Measurements from ENCODE around the gene GALK1. TPM values are rescaled to one million over a fixed set of nuclear protein-coding genes. Genes with fewer than 3 reads are reported as not detected.

Gene GALK1
- total and polyA plus RNA-seq, 9 of the 15 experiments (the other 6 are each of a cell fraction or from before 2014, with no cell fraction given), result 0.45 to 51.6 (median 17.4) TPM

DNA sequence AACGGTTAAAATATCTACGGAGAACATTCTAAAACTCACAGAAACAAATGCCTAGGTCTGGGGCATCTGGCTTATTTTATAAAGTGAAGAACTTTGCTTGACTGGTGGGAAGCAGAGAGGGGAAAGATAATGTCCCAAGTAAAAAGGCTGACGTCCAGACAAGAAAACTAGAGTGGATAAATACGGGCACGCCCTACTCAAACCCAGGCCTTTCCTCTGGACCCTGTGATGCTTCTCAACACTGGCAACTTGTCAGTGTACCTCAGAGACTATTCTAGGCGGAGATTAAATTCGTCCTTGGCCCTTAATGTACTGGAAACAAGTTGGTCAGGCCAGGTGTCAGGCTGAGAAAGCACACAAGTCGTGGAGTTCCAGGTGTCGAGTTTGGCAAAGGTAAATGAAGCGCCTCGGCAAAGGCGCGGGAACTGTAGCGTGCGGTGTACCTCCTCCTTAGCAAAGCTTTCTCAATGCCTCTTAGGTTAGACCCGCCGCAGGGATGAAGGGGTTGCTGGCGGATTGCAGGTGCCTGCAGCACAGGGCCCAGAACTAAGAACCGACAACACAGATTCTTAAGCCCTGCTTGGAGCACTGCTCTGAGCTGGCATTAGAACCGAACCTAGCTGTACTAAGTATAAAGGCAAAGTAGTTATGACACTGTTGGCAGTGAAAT, 18.9 kb upstream of the GALK1 start (continued):
- TF ChIP-seq, protein P1, sequence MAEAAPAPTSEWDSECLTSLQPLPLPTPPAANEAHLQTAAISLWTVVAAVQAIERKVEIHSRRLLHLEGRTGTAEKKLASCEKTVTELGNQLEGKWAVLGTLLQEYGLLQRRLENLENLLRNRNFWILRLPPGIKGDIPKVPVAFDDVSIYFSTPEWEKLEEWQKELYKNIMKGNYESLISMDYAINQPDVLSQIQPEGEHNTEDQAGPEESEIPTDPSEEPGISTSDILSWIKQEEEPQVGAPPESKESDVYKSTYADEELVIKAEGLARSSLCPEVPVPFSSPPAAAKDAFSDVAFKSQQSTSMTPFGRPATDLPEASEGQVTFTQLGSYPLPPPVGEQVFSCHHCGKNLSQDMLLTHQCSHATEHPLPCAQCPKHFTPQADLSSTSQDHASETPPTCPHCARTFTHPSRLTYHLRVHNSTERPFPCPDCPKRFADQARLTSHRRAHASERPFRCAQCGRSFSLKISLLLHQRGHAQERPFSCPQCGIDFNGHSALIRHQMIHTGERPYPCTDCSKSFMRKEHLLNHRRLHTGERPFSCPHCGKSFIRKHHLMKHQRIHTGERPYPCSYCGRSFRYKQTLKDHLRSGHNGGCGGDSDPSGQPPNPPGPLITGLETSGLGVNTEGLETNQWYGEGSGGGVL (CRISPR knock-in tag; IDR thresholded peaks at IDR 0.05), result no peak
- TF ChIP-seq ZNF75A (CRISPR knock-in tag; IDR thresholded peaks at IDR 0.05) (0 out of 2 replicates have a peak, but pooled peaks have one; percentile 7), ZNF57 (CRISPR knock-in tag; IDR thresholded peaks at IDR 0.05) (0 out of 2 replicates have a peak, but pooled peaks have one; percentile 59), ZSCAN32 (CRISPR knock-in tag; IDR thresholded peaks at IDR 0.05) (peak; percentile 31; the same call in 1 of the 2 replicates), ZNF584 (CRISPR knock-in tag; IDR thresholded peaks at IDR 0.05; ENCODE audit: low read depth) (peak; percentile 72), KLF10 (CRISPR knock-in tag; IDR thresholded peaks at IDR 0.05) (no peak), ERF (CRISPR knock-in tag; IDR thresholded peaks at IDR 0.05) (0 out of 2 replicates have a peak, but pooled peaks have one; percentile 2), PCBP1 (IDR thresholded peaks at IDR 0.05; ENCODE audit: low read depth, low read length, poor library complexity, severe bottlenecking) (no peak), XRCC5 (IDR thresholded peaks at IDR 0.05; ENCODE audit: low read depth, low read length) (no peak; the same call in 1 of the 2 replicates), PHB (CRISPR knock-in tag; IDR thresholded peaks at IDR 0.05) (0 out of 2 replicates have a peak, but pooled peaks have one; percentile 15), HDAC8 (tag; IDR thresholded peaks at IDR 0.05) (no peak; the same call in none of the 2 replicates), POU5F1 (IDR thresholded peaks at IDR 0.05; ENCODE audit: borderline replicate concordance, low read depth, low read length, partially characterized antibody) (no peak), ZNF143 (CRISPR knock-in tag; IDR thresholded peaks at IDR 0.05) (no peak), SP1 (CRISPR knock-in tag; IDR thresholded peaks at IDR 0.05) (no peak), DMBX1 (CRISPR knock-in tag; IDR thresholded peaks at IDR 0.05; ENCODE audit: borderline replicate concordance) (peak; percentile 32; the same call in 1 of the 2 replicates), CREBBP (IDR thresholded peaks at IDR 0.05; ENCODE audit: low read depth, low read length) (no peak), ZNF707 (CRISPR knock-in tag; conservative IDR thresholded peaks at IDR 0.05) (0 out of 2 replicates have a peak, but pooled peaks have one; percentile 15), RAD51 (IDR thresholded peaks at IDR 0.05; ENCODE audit: borderline replicate concordance, low read depth) (no peak; the same call in 1 of the 2 replicates)
- TF ChIP-seq, protein P2, sequence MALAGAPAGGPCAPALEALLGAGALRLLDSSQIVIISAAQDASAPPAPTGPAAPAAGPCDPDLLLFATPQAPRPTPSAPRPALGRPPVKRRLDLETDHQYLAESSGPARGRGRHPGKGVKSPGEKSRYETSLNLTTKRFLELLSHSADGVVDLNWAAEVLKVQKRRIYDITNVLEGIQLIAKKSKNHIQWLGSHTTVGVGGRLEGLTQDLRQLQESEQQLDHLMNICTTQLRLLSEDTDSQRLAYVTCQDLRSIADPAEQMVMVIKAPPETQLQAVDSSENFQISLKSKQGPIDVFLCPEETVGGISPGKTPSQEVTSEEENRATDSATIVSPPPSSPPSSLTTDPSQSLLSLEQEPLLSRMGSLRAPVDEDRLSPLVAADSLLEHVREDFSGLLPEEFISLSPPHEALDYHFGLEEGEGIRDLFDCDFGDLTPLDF (CRISPR knock-in tag; IDR thresholded peaks at IDR 0.05), result peak; percentile 39; the same call in 1 of the 2 replicates
- TF ChIP-seq, protein P3, sequence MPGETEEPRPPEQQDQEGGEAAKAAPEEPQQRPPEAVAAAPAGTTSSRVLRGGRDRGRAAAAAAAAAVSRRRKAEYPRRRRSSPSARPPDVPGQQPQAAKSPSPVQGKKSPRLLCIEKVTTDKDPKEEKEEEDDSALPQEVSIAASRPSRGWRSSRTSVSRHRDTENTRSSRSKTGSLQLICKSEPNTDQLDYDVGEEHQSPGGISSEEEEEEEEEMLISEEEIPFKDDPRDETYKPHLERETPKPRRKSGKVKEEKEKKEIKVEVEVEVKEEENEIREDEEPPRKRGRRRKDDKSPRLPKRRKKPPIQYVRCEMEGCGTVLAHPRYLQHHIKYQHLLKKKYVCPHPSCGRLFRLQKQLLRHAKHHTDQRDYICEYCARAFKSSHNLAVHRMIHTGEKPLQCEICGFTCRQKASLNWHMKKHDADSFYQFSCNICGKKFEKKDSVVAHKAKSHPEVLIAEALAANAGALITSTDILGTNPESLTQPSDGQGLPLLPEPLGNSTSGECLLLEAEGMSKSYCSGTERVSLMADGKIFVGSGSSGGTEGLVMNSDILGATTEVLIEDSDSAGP (CRISPR knock-in tag; IDR thresholded peaks at IDR 0.05), result no peak
- TF ChIP-seq, protein P4, sequence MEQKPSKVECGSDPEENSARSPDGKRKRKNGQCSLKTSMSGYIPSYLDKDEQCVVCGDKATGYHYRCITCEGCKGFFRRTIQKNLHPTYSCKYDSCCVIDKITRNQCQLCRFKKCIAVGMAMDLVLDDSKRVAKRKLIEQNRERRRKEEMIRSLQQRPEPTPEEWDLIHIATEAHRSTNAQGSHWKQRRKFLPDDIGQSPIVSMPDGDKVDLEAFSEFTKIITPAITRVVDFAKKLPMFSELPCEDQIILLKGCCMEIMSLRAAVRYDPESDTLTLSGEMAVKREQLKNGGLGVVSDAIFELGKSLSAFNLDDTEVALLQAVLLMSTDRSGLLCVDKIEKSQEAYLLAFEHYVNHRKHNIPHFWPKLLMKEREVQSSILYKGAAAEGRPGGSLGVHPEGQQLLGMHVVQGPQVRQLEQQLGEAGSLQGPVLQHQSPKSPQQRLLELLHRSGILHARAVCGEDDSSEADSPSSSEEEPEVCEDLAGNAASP (IDR thresholded peaks at IDR 0.05), result no peak

Measured in K562 (cell line).